GM12878 (cell line): Measurements from ENCODE around the gene BIN1. TPM values are rescaled to one million over a fixed set of nuclear protein-coding genes. Genes with fewer than 3 reads are reported as not detected.
A peak's percentile ranks its signal among the peaks of the same experiment; 100 is the strongest.

Experiments
- ATAC-seq: fragments of 200-7000 bp; cut with Tn5 transposase; 3 replicates; pipeline ENCODE4 v1.9.1; 2020; ENCODE audit warnings: mild to moderate bottlenecking, moderate library complexity
- BruUV-seq: library from RNA; stranded (reverse); fragments of 400-500 nt; replicated peaks from 2 replicates; lab custom pipeline; 2021; lab: Mats Ljungman, UMichigan
- CTCF ChIA-PET: fragments of 300-600 bp; sonication (Branson Sonifier 250); formaldehyde crosslinking; extraction: SDS; loops from one replicate; lab custom pipeline; 2021; ENCODE audit warnings: inconsistent platforms; lab: Yijun Ruan, JAX
- POLR2A ChIA-PET: fragments of 350-600 bp; formaldehyde crosslinking; extraction: SDS; loops from one replicate; lab custom pipeline; 2021; ENCODE audit warnings: inconsistent platforms; lab: Charles Lee
- RAD21 ChIA-PET: fragments of 300-600 bp; sonication (Branson Sonifier 250); formaldehyde crosslinking; loops from one replicate; lab custom pipeline; 2023; ENCODE audit warnings: antibody characterized with exemption; ENCODE audit not compliant: unreplicated experiment; lab: Charles Lee
- SMC1A ChIA-PET: fragments of 300-600 bp; sonication (Branson Sonifier 250); formaldehyde crosslinking; loops from one replicate; lab custom pipeline; 2023; ENCODE audit not compliant: unreplicated experiment, uncharacterized antibody; lab: Charles Lee
- DNase-seq: peaks from one replicate; pipeline ENCODE4 v3.0.0-alpha.2; 2011; ENCODE audit warnings: low read depth, low spot score
- FAIRE-seq: peaks from 3 replicates; lab custom pipeline; 2011; peaks lifted over from hg19 to GRCh38; lab: Jason Lieb, UNC
- H2AFZ ChIP-seq: 2 replicates; pipeline ENCODE4 v1.6.0; 2011; ENCODE audit warnings: low read depth, low read length, control low read depth; ENCODE audit not compliant: control insufficient read depth
- H3K27ac ChIP-seq: 2 replicates; pipeline ENCODE4 v1.5.1; 2011; ENCODE audit warnings: control low read depth; ENCODE audit not compliant: control insufficient read depth, insufficient read depth
- H3K27me3 ChIP-seq, 2 experiments: replicated peaks in 1 of 2; 2 replicates each; pipeline versions ENCODE4 v1.6.0 to v1.6.1; 2011; ENCODE audit warnings: low read length in 1 of 2; ENCODE audit not compliant: control insufficient read depth in 2 of 2, insufficient read depth in 2 of 2
- H3K36me3 ChIP-seq, 2 experiments: 2 replicates each; pipeline ENCODE4 v1.5.1; 2011; ENCODE audit warnings: low read length in 1 of 2; ENCODE audit not compliant: control insufficient read depth in 2 of 2, insufficient read depth in 2 of 2
- H3K4me1 ChIP-seq: 2 replicates; pipeline ENCODE4 v1.6.1; 2011; ENCODE audit warnings: mild to moderate bottlenecking, low read length, moderate library complexity, mixed read lengths; ENCODE audit not compliant: control insufficient read depth, insufficient read depth
- H3K4me2 ChIP-seq: 2 replicates; pipeline ENCODE4 v1.6.0; 2011; ENCODE audit warnings: control low read depth; ENCODE audit not compliant: control insufficient read depth, insufficient read depth
- H3K4me3 ChIP-seq: fragments of 200-600 bp; sonication (generic); 2 replicates; pipeline ENCODE4 v1.5.1; 2016
- H3K79me2 ChIP-seq: 2 replicates; pipeline ENCODE4 v1.6.0; 2011; ENCODE audit warnings: low read length; ENCODE audit not compliant: control insufficient read depth, insufficient read depth
- H3K9ac ChIP-seq: 2 replicates; pipeline ENCODE4 v1.8.0; 2011; ENCODE audit warnings: low read length, control low read depth, mixed read lengths; ENCODE audit not compliant: control insufficient read depth, insufficient read depth
- H3K9me3 ChIP-seq: replicated peaks from 3 replicates; pipeline ENCODE4 v1.5.1; 2011; ENCODE audit warnings: mild to moderate bottlenecking, low read length; ENCODE audit not compliant: control insufficient read depth, insufficient read depth
- H4K20me1 ChIP-seq: 2 replicates; pipeline ENCODE4 v1.6.0; 2011; ENCODE audit not compliant: control insufficient read depth, insufficient read depth
- CHD4 ChIP-seq: fragments of 200-600 bp; sonication (generic); IDR thresholded peaks from 2 replicates; pipeline ENCODE4 v1.6.1; 2016; ENCODE audit warnings: mild to moderate bottlenecking
- ESRRA ChIP-seq: IDR thresholded peaks from 2 replicates; pipeline ENCODE4 v1.6.1; 2012; ENCODE audit warnings: mild to moderate bottlenecking, low read length, improper control_type of control experiment
- NFYA ChIP-seq: IDR thresholded peaks from 2 replicates; pipeline ENCODE4 v1.6.1; 2011; ENCODE audit warnings: low read depth, mild to moderate bottlenecking, low read length, improper control_type of control experiment, borderline replicate concordance
- POLR2AphosphoS5 ChIP-seq: IDR thresholded peaks from 2 replicates; pipeline ENCODE4 v1.6.1; 2011; ENCODE audit warnings: mild to moderate bottlenecking, low read length, inconsistent platforms
- RAD21 ChIP-seq: IDR thresholded peaks from 2 replicates; pipeline ENCODE4 v1.6.1; 2011; ENCODE audit warnings: mild to moderate bottlenecking, low read depth, low read length, moderate library complexity; ENCODE audit not compliant: insufficient read depth
- RCOR1 ChIP-seq: conservative IDR thresholded peaks from 2 replicates; pipeline ENCODE4 v1.6.1; 2012; ENCODE audit warnings: low read depth, low read length, improper control_type of control experiment
- TCF3 ChIP-seq: IDR thresholded peaks from 2 replicates; pipeline ENCODE4 v1.6.1; 2012; ENCODE audit warnings: low read depth, mild to moderate bottlenecking, low read length, borderline replicate concordance; ENCODE audit not compliant: insufficient read depth
- WRNIP1 ChIP-seq: IDR thresholded peaks from 2 replicates; pipeline ENCODE4 v1.6.1; 2011; ENCODE audit warnings: low read depth, low read length, improper control_type of control experiment, borderline replicate concordance
- ZNF207 ChIP-seq: fragments of 450-650 bp; IDR thresholded peaks from 2 replicates; pipeline ENCODE4 v1.6.1; 2014; ENCODE audit warnings: antibody characterized with exemption, mild to moderate bottlenecking, borderline replicate concordance
- WGBS: methylation state at CpG from one replicate; pipeline ENCODE4 v1.1.6; 2016; ENCODE audit warnings: low lambda C conversion rate; ENCODE audit not compliant: insufficient replicate concordance, insufficient coverage; ENCODE audit errors: missing lambda C conversion rate; 5-methylcytosine and 5-hydroxymethylcytosine counted together
- in situ Hi-C: fragments of 300-500 bp; cut with MboI; formaldehyde crosslinking; loops from 9 replicates; pipeline ENCODE4 v1.14.3; 2018; ENCODE audit warnings: mixed read lengths
- intact Hi-C: fragments of 100-400 bp; cut with micrococcal nuclease; formaldehyde crosslinking; loops from one replicate; pipeline ENCODE4 v1.14.2; 2022; ENCODE audit not compliant: unreplicated experiment
- polyA plus RNA-seq, 11 experiments: library from polyadenylated mRNA; depleted of rRNA in 4 of 11; unstranded in 6 of 11; stranded (reverse) in 5 of 11; fragments of >200 nt; fragmentation: Nextera tagmentation in 4 of 11; fragmentation: Illumina TruSeq in 1 of 11; extraction: Ambion mirVana in 4 of 11; extraction: Trizol in 1 of 11; gene quantifications; 1 replicate in 1 of 11; 2 replicates in 10 of 11; pipeline versions ENCODE4 v1.2.1 to v1.2.3, GENCODE V29; 2011 to 2016; ENCODE audit warnings: inconsistent platforms in 2 of 11, missing spikeins in 2 of 11, low read depth in 1 of 11
- total RNA-seq, 4 experiments: library from RNA; depleted of rRNA in 3 of 4; stranded (reverse); fragments of >200 nt in 3 of 4; fragmentation: Illumina TruSeq in 1 of 4; extraction: Trizol in 1 of 4; gene quantifications; 2 replicates each; pipeline versions ENCODE4 v1.2.1 to v1.2.3, GENCODE V29; 2013 to 2021
- TF ChIP-seq, protein P1 (sequence below): IDR thresholded peaks from 2 replicates; pipeline ENCODE4 v1.6.1; 2011; ENCODE audit warnings: borderline replicate concordance, low read depth, mild to moderate bottlenecking, moderate library complexity, low read length; ENCODE audit not compliant: insufficient read depth, poor library complexity, severe bottlenecking

The BIN1 gene
- total and polyA plus RNA-seq, 10 of the 15 experiments (the other 5 are each of a cell fraction or from before 2014, with no cell fraction given): 0.32 to 21.3 (median 11.2) TPM

- DNase-seq: no peak
- 17% methylated on average over 42 of the region's 51 CpGs for WGBS
- ChIA-PET CTCF (interaction anchor here (1.2 kb wide), 1 partner anchor 21 kb away, joined by 3 read pairs; no protein-coding TSS in a partner anchor), SMC1A (interaction anchor here (1.6 kb wide), 1 partner anchor 10 kb away, joined by 6 read pairs; no protein-coding TSS in a partner anchor), POLR2A (interaction anchor here (0.6 kb wide), 1 partner anchor 17 kb away, joined by 6 read pairs; no protein-coding TSS in a partner anchor), RAD21 (interaction anchor here (0.9 to 2.5 kb wide), 3 partner anchors 19 to 38 kb away, joined by 3 to 9 read pairs (median 7); no protein-coding TSS in a partner anchor)
- no peaks in the 10 kb centered on the region for H3K36me3 ChIP-seq
- no peak overlapping the region for H2AFZ ChIP-seq
- H3K4me3 ChIP-seq: no peak overlapping the region
- H3K27ac ChIP-seq: no peak overlapping the region
- no peaks in the 10 kb centered on the region for H3K9me3 ChIP-seq
- no TSS peak for BruUV-seq
- peak; percentile 5; the same call in 1 of the 3 replicates for ATAC-seq
- intact Hi-C loops: no loop called here
- H4K20me1 ChIP-seq: no peaks in the 10 kb centered on the region
- H3K4me1 ChIP-seq: 0 out of 2 replicates have a peak, but pooled peaks cover 3% of the 10 kb centered on the region
- H3K27me3 ChIP-seq: peaks cover 7 to 8% of the 10 kb centered on the region in 2 experiments; a peak in 3 of 4 replicates
- in situ Hi-C loops: no loop called here
- no peak overlapping the region for H3K9ac ChIP-seq
- peak overlapping the region; percentile 85 for H3K4me2 ChIP-seq
- no peaks in the 10 kb centered on the region for H3K79me2 ChIP-seq
- TF ChIP-seq ZNF207: no peak
- TF ChIP-seq POLR2AphosphoS5: no peak
- no peak for TF ChIP-seq NFYA
- TF ChIP-seq ESRRA: no peak
- no peak for TF ChIP-seq TCF3
- TF ChIP-seq, protein P1, sequence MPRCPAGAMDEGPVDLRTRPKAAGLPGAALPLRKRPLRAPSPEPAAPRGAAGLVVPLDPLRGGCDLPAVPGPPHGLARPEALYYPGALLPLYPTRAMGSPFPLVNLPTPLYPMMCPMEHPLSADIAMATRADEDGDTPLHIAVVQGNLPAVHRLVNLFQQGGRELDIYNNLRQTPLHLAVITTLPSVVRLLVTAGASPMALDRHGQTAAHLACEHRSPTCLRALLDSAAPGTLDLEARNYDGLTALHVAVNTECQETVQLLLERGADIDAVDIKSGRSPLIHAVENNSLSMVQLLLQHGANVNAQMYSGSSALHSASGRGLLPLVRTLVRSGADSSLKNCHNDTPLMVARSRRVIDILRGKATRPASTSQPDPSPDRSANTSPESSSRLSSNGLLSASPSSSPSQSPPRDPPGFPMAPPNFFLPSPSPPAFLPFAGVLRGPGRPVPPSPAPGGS: no peak
- TF ChIP-seq RCOR1: no peak
- no peak for TF ChIP-seq CHD4
- no peak for TF ChIP-seq RAD21
- no peak for TF ChIP-seq WRNIP1
- no peak for FAIRE-seq
Measured at GRCh38 chr2:127105656-127106456, 1.1 kb downstream of the BIN1 start.
